HG03442 (cell line): ENCODE measurements around the gene OCSTAMP.

ENCODE experiments used
- ATAC-seq: cut with Tn5 transposase; IDR thresholded peaks from one replicate; pipeline ENCODE4 v1.9.1; 2021; ENCODE audit warnings: mild to moderate bottlenecking, moderate library complexity; ENCODE audit not compliant: unreplicated experiment

The OCSTAMP gene

GRCh38 chr20:46573788-46574584, 23.5 kb upstream of the OCSTAMP start:
- no peak for ATAC-seq

GRCh38 chr20:46573234-46573633, 22.8 kb upstream of the OCSTAMP start:
- no peak for ATAC-seq

- no peak for ATAC-seq
Measured at GRCh38 chr20:46572790-46573189, 22.3 kb upstream of the OCSTAMP start.

GRCh38 chr20:46572153-46572552, 21.7 kb upstream of the OCSTAMP start:
- ATAC-seq: no peak

- no peak for ATAC-seq
Measured at GRCh38 chr20:46571418-46571817, 21.0 kb upstream of the OCSTAMP start.

GRCh38 chr20:46570956-46571355, 20.5 kb upstream of the OCSTAMP start:
- no peak for ATAC-seq

- ATAC-seq: no peak
Measured at GRCh38 chr20:46569961-46570360, 19.5 kb upstream of the OCSTAMP start.

GRCh38 chr20:46568570-46569129, 18.2 kb upstream of the OCSTAMP start:
- no peak for ATAC-seq

GRCh38 chr20:46566125-46566524, 15.7 kb upstream of the OCSTAMP start:
- no peak for ATAC-seq

- no peak for ATAC-seq
Measured at GRCh38 chr20:46564241-46564957, 13.9 kb upstream of the OCSTAMP start.

GRCh38 chr20:46563860-46564221, 13.4 kb upstream of the OCSTAMP start:
- no peak for ATAC-seq

GRCh38 chr20:46563170-46563859, 12.9 kb upstream of the OCSTAMP start:
- no peak for ATAC-seq

GRCh38 chr20:46562373-46563169, 12.1 kb upstream of the OCSTAMP start:
- ATAC-seq: peak; percentile 50

- no peak for ATAC-seq
Measured at GRCh38 chr20:46562009-46562372, 11.5 kb upstream of the OCSTAMP start.

GRCh38 chr20:46559685-46560440, 9.4 kb upstream of the OCSTAMP start:
- ATAC-seq: no peak

GRCh38 chr20:46559001-46559400, 8.5 kb upstream of the OCSTAMP start:
- ATAC-seq: no peak

GRCh38 chr20:46558511-46558959, 8.1 kb upstream of the OCSTAMP start:
- no peak for ATAC-seq

GRCh38 chr20:46557231-46557956, 6.9 kb upstream of the OCSTAMP start:
- no peak for ATAC-seq

GRCh38 chr20:46555370-46555956, 5.0 kb upstream of the OCSTAMP start:
- no peak for ATAC-seq
